T-cell (primary cell): ENCODE results near the gene CNNM1. TPM values are rescaled to one million over a fixed set of nuclear protein-coding genes. Genes with fewer than 3 reads are reported as not detected.

Experiments used
- ATAC-seq, 4 experiments: fragments of 200-7000 bp in 3 of 4; fragments of 150-1000 bp in 1 of 4; cut with Tn5 transposase; replicated peaks in 1 of 4; 1 replicate in 3 of 4; 2 replicates in 1 of 4; pipeline ENCODE4 v1.10.0; 2021; ENCODE audit warnings: moderate library complexity in 3 of 4, mild to moderate bottlenecking in 2 of 4, moderate number of reproducible peaks in 1 of 4
- CTCF ChIA-PET, 2 donors: fragments of 300-600 bp; sonication (Branson Sonifier 250); formaldehyde crosslinking; loops; one replicate each; lab custom pipeline; 2022; ENCODE audit warnings: antibody characterized with exemption in 2 of 2; lab: Charles Lee
- POLR2A ChIA-PET, 2 donors: fragments of 300-600 bp; sonication (Branson Sonifier 250); formaldehyde crosslinking; loops; one replicate each; lab custom pipeline; 2022; ENCODE audit warnings: antibody characterized with exemption in 2 of 2; lab: Charles Lee
- DNase-seq, 35 experiments: peaks; one replicate each; pipeline versions ENCODE4 v3.0.0 to v3.0.0-alpha.2; 2013 to 2023
- H3K27ac ChIP-seq: one replicate; pipeline ENCODE4 v1.5.1; 2013; ENCODE audit warnings: low read length
- H3K27me3 ChIP-seq, 2 experiments: replicated peaks in 1 of 2; 1 replicate in 1 of 2; 2 replicates in 1 of 2; pipeline versions ENCODE4 v1.6.1 to v1.7.0; 2013; ENCODE audit warnings: low read length in 1 of 2, mixed read lengths in 1 of 2; ENCODE audit not compliant: control insufficient read depth in 2 of 2, insufficient read depth in 2 of 2; ENCODE audit errors: extremely low read depth in 1 of 2
- H3K36me3 ChIP-seq, 2 donors: 1 replicate in 1 of 2; 2 replicates in 1 of 2; pipeline versions ENCODE4 v1.6.1 to v1.7.0; 2013; ENCODE audit warnings: low read length in 1 of 2; ENCODE audit not compliant: control insufficient read depth in 2 of 2, insufficient read depth in 1 of 2; ENCODE audit errors: extremely low read depth in 1 of 2
- H3K4me1 ChIP-seq, 2 experiments: 1 replicate in 1 of 2; 2 replicates in 1 of 2; pipeline versions ENCODE4 v1.6.1 to v1.7.0; 2013; ENCODE audit warnings: low read length in 2 of 2, mixed read lengths in 1 of 2; ENCODE audit not compliant: insufficient read depth in 2 of 2, control insufficient read depth in 1 of 2; ENCODE audit errors: extremely low read depth in 1 of 2
- H3K4me3 ChIP-seq, 2 donors: 1 replicate in 1 of 2; 2 replicates in 1 of 2; pipeline versions ENCODE4 v1.5.1 to v1.7.0; 2013; ENCODE audit warnings: mild to moderate bottlenecking in 2 of 2, low read length in 1 of 2, moderate library complexity in 1 of 2; ENCODE audit not compliant: control insufficient read depth in 1 of 2; ENCODE audit errors: extremely low read depth in 1 of 2
- H3K9me3 ChIP-seq: 2 replicates; pipeline ENCODE4 v1.7.0; 2013
- H3K27ac Mint-ChIP-seq, 2 donors: one replicate each; pipeline ENCODE4 v1.8.0; 2020 to 2021; ENCODE audit warnings: mild to moderate bottlenecking in 2 of 2, mixed read lengths in 2 of 2
- H3K27me3 Mint-ChIP-seq, 2 donors: one replicate each; pipeline ENCODE4 v1.8.0; 2021 to 2022; ENCODE audit warnings: mixed read lengths in 2 of 2
- H3K36me3 Mint-ChIP-seq: one replicate; pipeline ENCODE4 v1.8.0; 2021; ENCODE audit warnings: mixed read lengths
- H3K4me1 Mint-ChIP-seq, 3 donors: one replicate each; pipeline ENCODE4 v1.8.0; 2020 to 2022; ENCODE audit warnings: mixed read lengths in 3 of 3, mild to moderate bottlenecking in 1 of 3
- H3K4me3 Mint-ChIP-seq, 3 donors: one replicate each; pipeline ENCODE4 v1.8.0; 2020 to 2022; ENCODE audit warnings: mild to moderate bottlenecking in 3 of 3, mixed read lengths in 3 of 3, moderate library complexity in 3 of 3
- H3K9me3 Mint-ChIP-seq, 3 donors: one replicate each; pipeline ENCODE4 v1.8.0; 2020 to 2022; ENCODE audit warnings: mixed read lengths in 3 of 3
- WGBS: methylation state at CpG from one replicate; pipeline ENCODE4 v1.1.5; 2013; ENCODE audit warnings: missing lambda C conversion rate; ENCODE audit not compliant: insufficient coverage; 5-methylcytosine and 5-hydroxymethylcytosine counted together
- total RNA-seq, 35 experiments: library from RNA in 6 of 35; stranded (reverse) in 6 of 35; fragments of 120-200 nt in 1 of 35; gene quantifications; one replicate each; pipeline versions ENCODE4 v1.2.1 to v1.2.4 and lab custom pipeline; 2013 to 2026

CNNM1 gene
- total RNA-seq, 5 donors from 2014 or later (not counting 1 experiment from before 2014, with no cell fraction given): 0.25 to 1.2 (median 0.36) TPM

DNA sequence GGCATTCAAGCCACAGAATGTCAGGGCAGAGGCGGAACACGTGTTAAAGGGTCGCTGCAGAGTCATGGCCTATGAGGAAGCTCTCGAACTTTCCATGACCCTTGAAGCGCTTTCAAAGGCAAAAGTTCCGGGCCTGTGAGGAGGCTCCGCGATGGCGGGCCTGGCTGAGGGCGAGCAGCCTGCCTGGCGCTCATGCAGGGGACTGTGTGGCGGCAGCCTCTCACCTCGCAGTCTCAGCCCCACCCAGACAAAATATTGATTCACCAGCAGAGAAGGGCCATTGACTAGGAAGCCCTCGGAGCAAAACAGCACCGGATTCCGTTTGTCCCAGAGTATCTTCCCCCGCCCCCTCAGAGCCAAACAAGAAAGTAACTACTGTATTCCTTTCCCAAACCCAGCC is 12.8 kb upstream of the CNNM1 start:
- no peak overlapping the region for H3K4me3 ChIP-seq
- Mint-ChIP-seq H3K9me3 (no peaks in the 10 kb centered on the region), H3K27ac (no peak overlapping the region), H3K36me3 (no peaks in the 10 kb centered on the region), H3K4me1 (no peaks in the 10 kb centered on the region), H3K27me3 (peaks cover 12 to 16% of the 10 kb centered on the region in 2 donors), H3K4me3 (no peak overlapping the region)
- POLR2A ChIA-PET: no interaction called here
- peaks cover 0 to 10% of the 10 kb centered on the region in 2 experiments for H3K27me3 ChIP-seq
- 70% methylated on average over 10 of the region's 17 CpGs for WGBS
- CTCF ChIA-PET: no interaction called here
- no peaks in the 10 kb centered on the region for H3K9me3 ChIP-seq
- DNase-seq: no peak
- H3K27ac ChIP-seq: no peak overlapping the region
- no peaks in the 10 kb centered on the region for H3K36me3 ChIP-seq
- H3K4me1 ChIP-seq: no peaks in the 10 kb centered on the region
- ATAC-seq: no peak

DNA sequence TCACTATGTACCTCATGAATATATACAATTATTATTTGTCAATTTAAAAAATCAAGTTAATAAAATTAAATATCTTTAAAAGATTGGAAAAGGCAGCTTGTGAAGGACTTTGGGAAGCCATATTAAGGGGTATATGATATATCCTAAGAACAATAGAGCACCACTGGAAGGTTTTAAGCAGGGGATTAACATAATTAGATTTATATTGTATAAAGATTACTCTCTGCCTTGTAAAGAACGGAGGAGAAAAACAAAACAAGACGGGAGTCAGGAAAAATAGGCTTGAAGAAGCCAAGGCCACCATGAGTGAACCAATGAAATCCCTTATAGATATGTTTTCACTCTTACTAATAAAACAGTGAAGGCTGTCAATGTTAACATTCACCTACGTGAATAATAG is 11.1 kb upstream of the CNNM1 start:
- no peaks in the 10 kb centered on the region for H3K4me1 ChIP-seq
- POLR2A ChIA-PET: interaction anchor here in 1 of 2 donors (0.6 kb wide), 1 partner anchor 336 kb away, joined by 3 read pairs; no protein-coding TSS in a partner anchor
- no CpG with 5 or more reads among the region's 3 CpGs for WGBS
- CTCF ChIA-PET: no interaction called here
- DNase-seq: no peak
- no peak overlapping the region for H3K4me3 ChIP-seq
- Mint-ChIP-seq H3K9me3 (no peaks in the 10 kb centered on the region), H3K4me1 (no peaks in the 10 kb centered on the region), H3K36me3 (no peaks in the 10 kb centered on the region), H3K4me3 (no peak overlapping the region), H3K27me3 (peaks cover 16 to 28% of the 10 kb centered on the region in 2 donors), H3K27ac (no peak overlapping the region)
- H3K36me3 ChIP-seq: no peaks in the 10 kb centered on the region
- no peak overlapping the region for H3K27ac ChIP-seq
- H3K9me3 ChIP-seq: no peaks in the 10 kb centered on the region
- peaks cover 2 to 10% of the 10 kb centered on the region in 2 experiments for H3K27me3 ChIP-seq
- ATAC-seq: no peak

DNA sequence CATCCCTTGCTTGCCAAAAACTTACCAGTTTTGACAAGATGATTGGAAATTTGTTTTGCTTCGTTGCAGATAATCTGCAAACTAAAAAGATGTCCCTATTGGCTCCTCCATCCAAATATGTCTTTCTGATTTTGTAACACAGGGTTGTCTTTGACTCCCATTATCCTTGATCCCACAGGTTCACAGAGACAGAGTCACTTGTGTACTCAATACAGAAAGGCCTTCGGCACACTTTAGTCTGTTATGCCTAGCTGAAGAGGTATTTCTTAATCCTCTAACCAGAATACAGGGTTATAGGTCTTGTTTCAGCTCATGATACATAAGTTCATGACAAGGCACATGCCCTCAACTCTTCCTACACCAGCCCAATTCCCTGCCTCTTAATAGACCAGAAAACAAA is 10.7 kb upstream of the CNNM1 start:
- POLR2A ChIA-PET: interaction anchor here in 1 of 2 donors (0.6 kb wide), 1 partner anchor 336 kb away, joined by 3 read pairs; no protein-coding TSS in a partner anchor
- CTCF ChIA-PET: no interaction called here
- no CpG with 5 or more reads among the region's 2 CpGs for WGBS

DNA sequence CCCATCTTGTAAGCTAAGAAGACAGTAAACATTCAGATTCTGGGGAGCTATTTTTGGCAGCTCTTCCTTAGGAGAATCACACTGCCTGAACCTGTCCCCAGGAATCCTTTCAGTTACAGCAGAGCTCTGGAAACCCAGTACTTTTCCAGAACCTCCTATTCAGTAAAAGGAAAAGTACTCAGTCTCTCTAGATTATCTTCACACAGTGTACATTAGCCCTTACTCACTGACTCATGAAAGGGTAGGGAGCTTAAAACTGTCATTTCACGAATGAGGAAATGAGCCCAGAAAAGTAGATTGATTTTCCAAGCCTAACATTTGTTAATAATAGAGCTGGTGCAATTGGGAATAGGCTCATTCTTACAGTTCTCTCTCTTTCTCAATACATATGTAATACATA is 3.9 kb upstream of the CNNM1 start:
- no peak overlapping the region for H3K4me3 Mint-ChIP-seq
- Histone ChIP-seq H3K4me1 (peaks cover 0 to 6% of the 10 kb centered on the region in 2 experiments), H3K9me3 (no peaks in the 10 kb centered on the region), H3K36me3 (no peaks in the 10 kb centered on the region), H3K27me3 (peaks cover 4 to 11% of the 10 kb centered on the region in 2 experiments), H3K4me3 (no peak overlapping the region), H3K27ac (no peak overlapping the region)
- no peaks in the 10 kb centered on the region for H3K36me3 Mint-ChIP-seq
- DNase-seq (no peak), ATAC-seq (no peak)
- H3K27ac Mint-ChIP-seq: no peak overlapping the region
- H3K9me3 Mint-ChIP-seq: no peaks in the 10 kb centered on the region
- no CpG with 5 or more reads among the region's 1 CpG for WGBS
- ChIA-PET POLR2A (no interaction called here), CTCF (no interaction called here)
- peaks cover 0 to 5% (median 5%) of the 10 kb centered on the region in 3 donors for H3K4me1 Mint-ChIP-seq
- peaks cover 24 to 29% of the 10 kb centered on the region in 2 donors for H3K27me3 Mint-ChIP-seq

More for the DNA sequence above, 10.7 kb upstream of the CNNM1 start:
- Mint-ChIP-seq H3K9me3 (no peaks in the 10 kb centered on the region), H3K27me3 (peaks cover 19 to 31% of the 10 kb centered on the region in 2 donors), H3K4me3 (no peak overlapping the region), H3K4me1 (no peaks in the 10 kb centered on the region), H3K27ac (no peak overlapping the region), H3K36me3 (no peaks in the 10 kb centered on the region)
- no peak for DNase-seq
- Histone ChIP-seq H3K4me3 (no peak overlapping the region), H3K4me1 (no peaks in the 10 kb centered on the region), H3K27me3 (peaks cover 2 to 10% of the 10 kb centered on the region in 2 experiments), H3K36me3 (no peaks in the 10 kb centered on the region), H3K27ac (no peak overlapping the region), H3K9me3 (no peaks in the 10 kb centered on the region)
- no peak for ATAC-seq

DNA sequence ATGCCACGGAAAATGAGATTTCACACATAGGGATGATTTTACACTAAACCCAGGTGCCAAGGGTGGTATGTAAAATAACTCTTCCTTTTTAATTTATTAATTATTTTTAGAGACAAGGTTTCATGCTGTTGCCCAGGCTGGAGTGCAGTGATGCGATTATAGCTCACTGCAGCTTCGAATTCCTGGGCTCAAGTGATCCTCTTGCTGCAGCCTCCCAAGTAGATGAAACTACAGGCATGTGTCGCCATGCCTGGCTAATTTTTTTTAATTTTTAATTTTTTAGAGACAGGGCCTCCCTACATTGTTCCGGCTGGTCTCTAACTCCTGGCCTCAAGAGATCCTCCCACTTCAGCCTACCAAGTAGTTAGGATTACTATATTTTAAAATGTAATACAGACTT is 2.3 kb upstream of the CNNM1 start:
- ATAC-seq: no peak

DNA sequence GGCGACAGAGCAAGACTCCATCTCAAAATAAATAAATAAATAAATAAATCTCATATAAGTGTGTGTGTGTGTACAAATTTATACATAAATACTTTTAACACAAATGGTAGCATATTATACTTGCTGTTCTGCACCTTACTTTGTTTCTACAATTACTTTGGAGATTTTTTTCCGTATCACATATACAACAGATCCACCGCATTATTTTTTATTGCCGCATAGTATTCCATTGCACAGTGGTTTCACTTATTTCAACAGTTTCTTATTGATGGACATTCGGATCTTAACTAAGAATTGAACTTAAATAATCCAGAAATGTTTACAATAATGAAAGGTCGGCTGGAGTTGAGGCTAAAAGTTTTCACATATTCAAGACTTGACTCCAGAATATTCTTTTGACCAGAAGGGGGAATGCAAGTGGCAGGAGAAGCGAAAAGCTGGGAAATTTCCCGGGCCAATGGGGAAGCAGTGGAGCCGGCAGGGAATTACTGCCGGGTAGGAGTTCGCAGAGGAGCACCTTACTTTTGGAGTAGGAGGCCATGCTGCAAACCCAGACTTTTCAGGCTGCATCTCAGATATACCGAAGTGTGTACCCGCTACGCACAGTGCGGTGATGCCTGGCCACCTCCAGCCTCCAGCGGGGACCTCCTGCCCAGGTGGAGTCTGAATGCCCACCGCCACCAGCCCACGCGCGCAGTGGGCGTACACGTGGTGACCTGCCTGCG is 415 bp upstream of the CNNM1 start:
- no peaks in the 10 kb centered on the region for H3K36me3 Mint-ChIP-seq
- ChIA-PET POLR2A (no interaction called here), CTCF (no interaction called here)
- DNase-seq: no peak
- no peaks in the 10 kb centered on the region for H3K36me3 ChIP-seq
- no peak overlapping the region for H3K27ac Mint-ChIP-seq
- peaks cover 9 to 17% (median 11%) of the 10 kb centered on the region in 3 donors for H3K4me1 Mint-ChIP-seq
- H3K27me3 ChIP-seq: peaks cover 7 to 21% of the 10 kb centered on the region in 2 experiments
- H3K4me1 ChIP-seq: peaks cover 0 to 9% of the 10 kb centered on the region in 2 experiments
- no peaks in the 10 kb centered on the region for H3K9me3 Mint-ChIP-seq
- peak overlapping the region; percentile 44 to 71 (median 66) for H3K4me3 Mint-ChIP-seq
- 19% methylated on average over 17 of the region's 23 CpGs for WGBS
- no peak for ATAC-seq
- peaks cover 38 to 41% of the 10 kb centered on the region in 2 donors for H3K27me3 Mint-ChIP-seq
- no peak overlapping the region for H3K27ac ChIP-seq
- peak overlapping the region in 1 of 2 donors; percentile 64 for H3K4me3 ChIP-seq
- no peaks in the 10 kb centered on the region for H3K9me3 ChIP-seq

More for the DNA sequence above, 2.3 kb upstream of the CNNM1 start:
- Mint-ChIP-seq H3K36me3 (no peaks in the 10 kb centered on the region), H3K4me3 (no peak overlapping the region), H3K27me3 (peaks cover 38 to 39% of the 10 kb centered on the region in 2 donors), H3K4me1 (peaks cover 9 to 17% (median 11%) of the 10 kb centered on the region in 3 donors), H3K27ac (no peak overlapping the region), H3K9me3 (no peaks in the 10 kb centered on the region)
- H3K27ac ChIP-seq: no peak overlapping the region
- H3K36me3 ChIP-seq: no peaks in the 10 kb centered on the region
- ChIA-PET POLR2A (no interaction called here), CTCF (no interaction called here)
- DNase-seq: no peak
- H3K4me1 ChIP-seq: peaks cover 0 to 9% of the 10 kb centered on the region in 2 experiments
- H3K27me3 ChIP-seq: peaks cover 9 to 21% of the 10 kb centered on the region in 2 experiments
- 95% methylated on average over 2 of the region's 5 CpGs for WGBS
- no peaks in the 10 kb centered on the region for H3K9me3 ChIP-seq
- no peak overlapping the region for H3K4me3 ChIP-seq
